KMS-11 (cell line): ENCODE measurements around the gene MAPKBP1.

ENCODE experiments used
- H2AFZ ChIP-seq: fragments of 200-600 bp; sonication (generic); 2 replicates; pipeline ENCODE4 v1.6.1; 2016; ENCODE audit warnings: antibody characterized with exemption, mixed run types, low read depth
- H3K27ac ChIP-seq: fragments of 200-600 bp; sonication (generic); 2 replicates; pipeline ENCODE4 v1.6.1; 2016; ENCODE audit warnings: mild to moderate bottlenecking, mixed run types
- H3K27me3 ChIP-seq: fragments of 200-600 bp; sonication (generic); 2 replicates; pipeline ENCODE4 v1.6.1; 2017; ENCODE audit warnings: mild to moderate bottlenecking, low read depth, mixed run types, moderate library complexity; ENCODE audit not compliant: insufficient read depth
- H3K36me3 ChIP-seq: fragments of 200-600 bp; sonication (generic); 2 replicates; pipeline ENCODE4 v1.6.1; 2017; ENCODE audit warnings: mild to moderate bottlenecking, mixed run types; ENCODE audit not compliant: insufficient read depth
- H3K4me1 ChIP-seq: fragments of 200-600 bp; sonication (generic); 2 replicates; pipeline ENCODE4 v1.6.1; 2016; ENCODE audit warnings: mild to moderate bottlenecking, low read depth, mixed run types; ENCODE audit not compliant: poor library complexity, severe bottlenecking
- H3K4me2 ChIP-seq: fragments of 200-600 bp; sonication (generic); 2 replicates; pipeline ENCODE4 v1.7.0; 2016; ENCODE audit warnings: mild to moderate bottlenecking, mixed run types
- H3K4me3 ChIP-seq: fragments of 200-600 bp; sonication (generic); IDR thresholded peaks from 2 replicates; pipeline ENCODE4 v1.6.1; 2017; ENCODE audit warnings: low read depth, low read length, mixed read lengths; ENCODE audit not compliant: insufficient read depth
- H3K79me2 ChIP-seq: fragments of 200-600 bp; sonication (generic); 2 replicates; pipeline ENCODE4 v1.6.1; 2016; ENCODE audit warnings: low read depth, mixed run types; ENCODE audit not compliant: insufficient read depth
- H3K9ac ChIP-seq: fragments of 200-600 bp; sonication (generic); 2 replicates; pipeline ENCODE4 v1.6.1; 2016; ENCODE audit warnings: mild to moderate bottlenecking, mixed run types
- H4K20me1 ChIP-seq: fragments of 200-600 bp; sonication (generic); 2 replicates; pipeline ENCODE4 v1.6.1; 2016; ENCODE audit warnings: mild to moderate bottlenecking, mixed run types; ENCODE audit not compliant: insufficient read depth
- TF ChIP-seq, protein P1 (sequence below): fragments of 200-600 bp; sonication (generic); conservative IDR thresholded peaks from 2 replicates; pipeline ENCODE4 v1.6.1; 2017; ENCODE audit warnings: low read depth, mild to moderate bottlenecking, antibody characterized with exemption, low read length, moderate library complexity, mixed read lengths

The MAPKBP1 gene

DNA sequence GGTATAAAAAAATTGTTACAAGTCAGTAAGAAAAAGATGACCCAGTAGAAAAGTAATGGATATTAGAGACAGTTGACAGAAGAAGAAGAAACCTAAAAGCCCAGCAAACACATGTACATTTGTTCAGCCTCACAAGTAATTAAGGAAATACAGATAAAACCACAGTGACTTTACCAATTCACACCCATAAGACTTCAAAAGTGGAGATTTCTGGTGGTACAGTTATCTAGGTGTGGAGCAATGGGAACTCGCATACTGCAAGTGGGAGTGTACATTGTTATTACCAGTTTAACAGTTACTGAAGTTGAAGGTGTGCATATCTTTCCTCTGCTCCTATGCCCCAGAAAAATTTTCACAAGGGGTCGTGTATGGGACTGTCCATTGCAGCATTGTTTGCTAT lies 18.1 kb upstream of the MAPKBP1 start:
- no peaks in the 10 kb centered on the region; the same call in 1 of the 2 replicates for H3K36me3 ChIP-seq
- TF ChIP-seq, protein P1, sequence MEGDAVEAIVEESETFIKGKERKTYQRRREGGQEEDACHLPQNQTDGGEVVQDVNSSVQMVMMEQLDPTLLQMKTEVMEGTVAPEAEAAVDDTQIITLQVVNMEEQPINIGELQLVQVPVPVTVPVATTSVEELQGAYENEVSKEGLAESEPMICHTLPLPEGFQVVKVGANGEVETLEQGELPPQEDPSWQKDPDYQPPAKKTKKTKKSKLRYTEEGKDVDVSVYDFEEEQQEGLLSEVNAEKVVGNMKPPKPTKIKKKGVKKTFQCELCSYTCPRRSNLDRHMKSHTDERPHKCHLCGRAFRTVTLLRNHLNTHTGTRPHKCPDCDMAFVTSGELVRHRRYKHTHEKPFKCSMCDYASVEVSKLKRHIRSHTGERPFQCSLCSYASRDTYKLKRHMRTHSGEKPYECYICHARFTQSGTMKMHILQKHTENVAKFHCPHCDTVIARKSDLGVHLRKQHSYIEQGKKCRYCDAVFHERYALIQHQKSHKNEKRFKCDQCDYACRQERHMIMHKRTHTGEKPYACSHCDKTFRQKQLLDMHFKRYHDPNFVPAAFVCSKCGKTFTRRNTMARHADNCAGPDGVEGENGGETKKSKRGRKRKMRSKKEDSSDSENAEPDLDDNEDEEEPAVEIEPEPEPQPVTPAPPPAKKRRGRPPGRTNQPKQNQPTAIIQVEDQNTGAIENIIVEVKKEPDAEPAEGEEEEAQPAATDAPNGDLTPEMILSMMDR = no peak
- no peak overlapping the region for H3K4me2 ChIP-seq

DNA sequence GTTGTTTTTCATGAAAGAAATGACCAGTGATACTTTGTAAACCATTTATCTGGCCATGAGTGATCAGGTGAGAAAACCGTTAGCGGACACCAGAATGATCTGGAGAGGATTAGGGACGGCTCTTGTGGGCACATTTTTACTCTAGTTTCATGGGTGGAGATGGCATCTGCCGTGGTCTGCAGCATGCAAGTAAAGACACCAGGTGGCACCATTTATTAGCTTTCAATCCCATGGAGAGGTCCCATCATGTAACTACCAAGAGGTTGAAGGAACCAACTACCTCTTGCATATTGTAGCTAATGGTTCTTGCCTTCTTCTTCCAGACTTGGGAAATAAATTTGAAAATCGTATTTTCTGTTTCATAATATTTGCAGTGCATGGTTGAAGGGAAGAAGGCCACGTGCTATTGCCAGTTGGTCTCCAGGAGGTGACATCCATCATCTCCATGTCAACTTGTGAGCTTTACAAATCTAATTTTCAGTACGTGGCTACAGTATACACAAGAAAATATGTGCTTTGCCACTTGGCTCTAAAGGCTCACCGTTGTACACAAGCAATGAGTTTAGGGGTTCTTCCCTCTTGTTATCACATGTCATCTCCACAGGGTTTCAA lies 1.5 kb upstream of the MAPKBP1 start:
- no peaks in the 10 kb centered on the region for H3K27me3 ChIP-seq
- TF ChIP-seq, protein P1 = peak; percentile 77
- no peaks in the 10 kb centered on the region for H3K36me3 ChIP-seq
- H3K27ac ChIP-seq = no peak overlapping the region; the same call in 1 of the 2 replicates
- H4K20me1 ChIP-seq = no peaks in the 10 kb centered on the region
- no peaks in the 10 kb centered on the region for H3K79me2 ChIP-seq
- H2AFZ ChIP-seq = no peak overlapping the region
- peak overlapping the region; percentile 43 for H3K4me2 ChIP-seq
- peaks cover 53% of the 10 kb centered on the region for H3K4me1 ChIP-seq
- H3K4me3 ChIP-seq = no peak overlapping the region
- no peak overlapping the region for H3K9ac ChIP-seq

More for the DNA sequence above, 18.1 kb upstream of the MAPKBP1 start:
- Histone ChIP-seq H3K9ac (no peak overlapping the region), H2AFZ (no peak overlapping the region), H3K4me1 (peaks cover 3% of the 10 kb centered on the region), H3K27ac (no peak overlapping the region), H3K79me2 (no peaks in the 10 kb centered on the region), H3K27me3 (no peaks in the 10 kb centered on the region), H4K20me1 (no peaks in the 10 kb centered on the region), H3K4me3 (no peak overlapping the region)

DNA sequence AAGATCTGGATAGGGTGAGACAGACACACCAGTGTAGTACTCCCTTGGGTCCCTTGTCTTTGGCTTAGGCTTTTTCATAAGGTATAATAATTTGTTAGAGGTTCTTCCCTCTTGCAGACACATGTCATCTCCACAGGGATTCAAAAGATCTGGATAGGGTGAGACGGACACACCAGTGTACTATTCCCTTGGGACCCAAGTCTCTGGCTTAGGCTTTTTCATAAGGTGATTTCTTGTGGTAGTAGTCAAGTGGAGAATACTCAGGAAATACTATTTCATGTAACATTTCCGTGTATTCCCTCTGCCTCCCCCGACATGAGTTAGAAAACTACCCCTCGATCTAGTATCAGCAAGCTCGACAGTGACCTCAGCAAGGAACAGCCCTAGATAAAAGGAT lies 954 bp upstream of the MAPKBP1 start:
- Histone ChIP-seq H3K4me3 (peak overlapping the region; percentile 20), H3K9ac (peak overlapping the region; percentile 63; the same call in 1 of the 2 replicates), H3K36me3 (no peaks in the 10 kb centered on the region), H4K20me1 (no peaks in the 10 kb centered on the region), H3K79me2 (no peaks in the 10 kb centered on the region), H3K27ac (peak overlapping the region; percentile 43; the same call in 1 of the 2 replicates), H3K4me2 (peak overlapping the region; percentile 43), H3K4me1 (peaks cover 48% of the 10 kb centered on the region), H2AFZ (peak overlapping the region; percentile 48; the same call in 1 of the 2 replicates), H3K27me3 (no peaks in the 10 kb centered on the region)
- TF ChIP-seq, protein P1 = no peak

DNA sequence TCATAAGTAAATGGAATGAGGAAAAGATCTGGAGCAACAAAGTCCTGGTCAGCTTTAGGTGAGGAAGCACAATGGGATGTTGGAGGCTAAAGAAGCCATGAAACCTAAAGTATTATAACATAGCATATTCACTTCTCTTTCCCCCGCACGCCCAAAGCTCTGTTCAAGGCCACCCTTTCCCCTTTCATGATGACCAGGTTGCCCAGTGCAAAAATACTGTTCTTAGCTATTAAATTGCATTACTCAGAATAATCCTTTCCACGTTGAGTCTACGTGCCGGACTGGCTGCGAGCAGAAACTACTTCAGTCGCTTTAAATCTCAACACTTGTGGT lies 589 bp upstream of the MAPKBP1 start:
- Histone ChIP-seq H3K27me3 (no peaks in the 10 kb centered on the region), H3K4me2 (peak overlapping the region; percentile 43), H3K36me3 (no peaks in the 10 kb centered on the region), H2AFZ (peak overlapping the region; percentile 48; the same call in 1 of the 2 replicates), H3K4me3 (peak overlapping the region; percentile 20), H3K79me2 (no peaks in the 10 kb centered on the region), H3K4me1 (peaks cover 45% of the 10 kb centered on the region), H4K20me1 (no peaks in the 10 kb centered on the region), H3K9ac (peak overlapping the region; percentile 63; the same call in 1 of the 2 replicates), H3K27ac (peak overlapping the region; percentile 43)
- TF ChIP-seq, protein P1 = no peak
